Thyroid gland (tissue), 4 donors: ENCODE results near the gene COG5.

Experiments
- POLR2A ChIP-seq, 2 donors: fragments of 450-650 bp; IDR thresholded peaks; one replicate each; pipeline ENCODE4 v1.6.1; 2017; ENCODE audit warnings: antibody characterized with exemption in 2 of 2, mild to moderate bottlenecking in 2 of 2, moderate library complexity in 1 of 2
- TF ChIP-seq, protein P1 (sequence below), 6 experiments: fragments of 200-600 bp in 3 of 6; fragments of 450-650 bp in 3 of 6; sonication (generic) in 3 of 6; IDR thresholded peaks; one replicate each; pipeline ENCODE4 v1.5.1; 2016 to 2019; ENCODE audit warnings: antibody characterized with exemption in 6 of 6, mild to moderate bottlenecking in 2 of 6, inconsistent platforms in 1 of 6, moderate library complexity in 1 of 6

DNA sequence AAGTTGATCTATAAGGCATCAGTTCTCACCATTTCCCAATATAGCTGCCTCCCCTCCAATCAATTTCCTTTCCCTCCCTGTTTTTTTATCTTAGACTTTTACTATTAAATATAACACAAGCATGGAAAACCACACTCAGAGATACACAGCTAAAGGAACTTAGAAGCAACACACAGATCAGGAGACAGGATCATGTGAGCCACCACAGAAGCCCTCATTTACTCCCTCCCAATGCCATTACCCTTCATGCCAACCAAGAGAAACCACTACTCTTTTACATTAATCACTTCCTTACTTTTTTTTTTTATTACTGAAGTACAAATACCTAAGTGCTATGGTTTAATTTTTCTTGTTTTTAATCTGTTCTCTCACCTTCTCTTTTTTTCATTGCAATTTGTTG lies 33.0 kb downstream of the COG5 start:
- TF ChIP-seq POLR2A (IDR thresholded peaks at IDR 0.05), result no peak
- TF ChIP-seq, protein P1, sequence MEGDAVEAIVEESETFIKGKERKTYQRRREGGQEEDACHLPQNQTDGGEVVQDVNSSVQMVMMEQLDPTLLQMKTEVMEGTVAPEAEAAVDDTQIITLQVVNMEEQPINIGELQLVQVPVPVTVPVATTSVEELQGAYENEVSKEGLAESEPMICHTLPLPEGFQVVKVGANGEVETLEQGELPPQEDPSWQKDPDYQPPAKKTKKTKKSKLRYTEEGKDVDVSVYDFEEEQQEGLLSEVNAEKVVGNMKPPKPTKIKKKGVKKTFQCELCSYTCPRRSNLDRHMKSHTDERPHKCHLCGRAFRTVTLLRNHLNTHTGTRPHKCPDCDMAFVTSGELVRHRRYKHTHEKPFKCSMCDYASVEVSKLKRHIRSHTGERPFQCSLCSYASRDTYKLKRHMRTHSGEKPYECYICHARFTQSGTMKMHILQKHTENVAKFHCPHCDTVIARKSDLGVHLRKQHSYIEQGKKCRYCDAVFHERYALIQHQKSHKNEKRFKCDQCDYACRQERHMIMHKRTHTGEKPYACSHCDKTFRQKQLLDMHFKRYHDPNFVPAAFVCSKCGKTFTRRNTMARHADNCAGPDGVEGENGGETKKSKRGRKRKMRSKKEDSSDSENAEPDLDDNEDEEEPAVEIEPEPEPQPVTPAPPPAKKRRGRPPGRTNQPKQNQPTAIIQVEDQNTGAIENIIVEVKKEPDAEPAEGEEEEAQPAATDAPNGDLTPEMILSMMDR (IDR thresholded peaks at IDR 0.05), result no peak
